SH-SY5Y (cell line): ENCODE data around the gene CD59.

Experiments used
- GATA2 ChIP-seq: IDR thresholded peaks from 2 replicates; pipeline ENCODE4 v1.6.1; 2011; ENCODE audit warnings: mild to moderate bottlenecking, low read depth, low read length
- GATA3 ChIP-seq: IDR thresholded peaks from 2 replicates; pipeline ENCODE4 v1.6.1; 2011; ENCODE audit warnings: low read depth, mild to moderate bottlenecking, low read length, moderate library complexity

Gene CD59, protein sequence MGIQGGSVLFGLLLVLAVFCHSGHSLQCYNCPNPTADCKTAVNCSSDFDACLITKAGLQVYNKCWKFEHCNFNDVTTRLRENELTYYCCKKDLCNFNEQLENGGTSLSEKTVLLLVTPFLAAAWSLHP

DNA sequence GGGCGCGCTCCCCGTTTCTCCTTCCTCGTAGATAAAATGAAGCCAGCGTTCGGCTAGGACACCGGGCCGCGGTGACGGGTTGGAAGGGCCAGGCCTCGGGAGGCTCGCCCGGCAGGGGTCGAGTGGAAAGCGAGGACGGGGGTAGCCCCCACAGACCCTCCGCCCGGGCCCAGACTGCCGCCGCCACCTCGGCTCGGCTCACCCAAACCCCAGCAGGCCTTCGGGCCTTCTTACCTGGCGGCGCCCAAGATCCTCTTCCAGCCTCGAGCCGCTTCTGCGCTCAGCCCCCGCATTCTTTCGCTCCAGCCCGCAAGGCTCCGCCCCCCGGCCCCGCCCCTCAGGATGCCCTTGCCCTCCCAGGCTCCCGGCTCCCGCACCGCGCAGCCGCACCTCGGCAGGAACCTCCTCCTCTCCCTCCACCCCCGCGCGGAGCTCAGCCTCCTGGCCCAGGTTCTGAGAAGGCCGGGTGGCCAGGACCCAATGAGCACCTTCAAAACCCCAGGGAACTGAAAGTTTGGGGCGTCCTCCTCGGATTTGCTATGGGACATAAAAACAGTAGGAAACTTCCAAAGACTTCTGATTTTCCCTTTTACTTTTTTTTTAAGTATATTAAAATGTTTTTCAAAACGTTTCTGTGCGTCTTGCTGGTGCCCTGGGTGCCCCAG is at the start of gene CD59:
Gene CD59, minus strand, starts transcription at position 276 of the 665 bp plus-strand sequence. CDS start 13,978 bp downstream, outside the sequence.
- TF ChIP-seq GATA2 (no peak), GATA3 (no peak)

DNA sequence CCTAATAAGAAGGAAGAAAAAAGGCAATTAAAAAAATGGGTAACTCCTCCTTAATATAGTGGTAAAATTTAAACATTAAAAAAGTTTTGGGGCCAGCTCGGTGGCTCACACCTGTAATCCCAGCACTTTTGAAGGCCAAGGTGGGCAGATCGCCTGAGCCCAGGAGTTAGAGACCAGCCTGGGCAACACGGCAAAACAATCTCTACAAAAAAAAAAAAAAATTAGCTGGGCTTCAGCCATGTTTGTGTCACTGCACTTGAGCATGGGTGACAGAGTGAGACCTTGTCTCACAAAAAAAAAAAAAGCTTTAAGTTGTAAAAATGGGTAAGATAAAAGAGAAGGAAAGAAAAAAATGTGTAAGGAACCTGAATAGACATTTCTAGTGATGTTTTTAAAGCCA is 49.4 kb upstream of the CD59 start:
- TF ChIP-seq GATA2: no peak
- TF ChIP-seq GATA3: no peak

GRCh38 chr11:33779849-33780528 is 43.8 kb upstream of the CD59 start:
- TF ChIP-seq GATA2 (no peak), GATA3 (no peak)

DNA sequence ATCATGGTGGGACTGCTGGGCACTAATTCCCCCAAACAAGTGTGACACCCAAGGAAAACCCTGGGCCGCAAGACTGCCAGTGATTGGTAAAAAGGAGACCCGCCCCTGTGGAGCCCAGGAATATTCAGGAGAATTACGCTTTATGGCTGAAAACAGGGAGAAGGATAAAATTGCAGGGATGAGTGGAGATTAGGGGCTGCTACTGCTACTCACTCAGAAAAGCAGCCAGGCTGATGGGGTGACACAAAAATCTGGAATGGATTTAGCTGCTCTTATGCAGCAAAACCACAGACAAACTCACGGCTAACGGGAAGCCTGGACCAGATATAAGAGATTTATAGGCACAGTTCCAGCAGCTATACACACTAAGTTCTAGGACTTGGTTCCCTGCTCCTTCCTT is 42.5 kb upstream of the CD59 start:
- TF ChIP-seq GATA2: peak; percentile 18; the same call in 1 of the 2 replicates
- no peak for TF ChIP-seq GATA3

- TF ChIP-seq GATA3: no peak
- no peak for TF ChIP-seq GATA2
These were observed 41.7 kb upstream of the CD59 start for GRCh38 chr11:33777906-33778305.

- TF ChIP-seq GATA3: no peak
- TF ChIP-seq GATA2: no peak
These were observed 39.7 kb upstream of the CD59 start for GRCh38 chr11:33775832-33776470.

DNA sequence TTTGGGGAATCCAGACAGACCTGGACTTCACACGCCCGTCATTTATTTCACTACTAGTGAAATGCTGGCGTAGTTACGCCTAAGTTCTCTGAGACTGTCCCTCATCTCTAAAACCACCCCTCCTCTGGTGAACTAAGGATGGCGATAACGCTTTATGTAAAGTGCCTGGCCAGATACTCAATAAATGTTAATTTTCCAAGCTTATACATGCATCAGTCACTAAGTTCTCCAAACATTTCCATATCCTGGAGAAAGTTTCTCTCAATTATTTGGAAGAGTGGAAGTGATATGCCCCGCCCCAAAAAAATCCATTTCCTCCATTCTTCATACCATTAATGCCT is 39.2 kb upstream of the CD59 start:
- TF ChIP-seq GATA3: no peak
- no peak for TF ChIP-seq GATA2

DNA sequence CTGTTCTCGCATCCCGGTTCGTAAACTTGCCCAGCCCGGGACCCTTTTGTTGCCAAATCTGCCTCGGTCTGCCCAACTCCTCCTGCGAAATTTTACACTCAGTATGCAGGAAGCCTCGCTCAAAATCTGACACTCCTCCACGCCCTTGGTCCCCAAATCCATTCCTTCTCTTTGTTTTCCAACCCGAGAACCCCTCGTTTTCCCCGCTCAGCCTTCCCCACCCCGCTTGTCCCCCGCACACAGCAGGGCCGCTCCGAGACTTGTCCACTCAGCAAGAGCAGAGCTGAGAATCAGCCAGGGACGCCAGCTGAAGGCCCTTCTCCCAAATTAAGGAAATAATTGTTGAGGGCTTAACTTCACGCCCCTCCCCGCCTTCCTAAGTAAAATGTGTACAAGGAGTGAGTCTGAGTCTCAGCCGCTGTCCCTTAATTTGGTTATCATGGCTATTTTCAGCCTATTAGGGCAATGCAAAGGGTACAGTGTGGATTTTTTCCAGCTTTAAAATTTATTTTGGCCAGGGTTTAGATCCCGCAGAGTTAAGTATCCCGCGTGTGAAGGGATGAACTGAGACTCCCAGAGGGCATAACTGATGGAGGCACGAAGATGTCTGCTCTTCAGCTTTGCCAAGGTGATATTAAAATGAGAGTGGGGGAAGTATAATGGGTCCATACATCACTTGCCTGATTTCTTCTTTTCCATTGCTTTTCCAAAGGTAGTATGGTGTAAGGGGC is 38.7 kb upstream of the CD59 start:
- TF ChIP-seq GATA2 (no peak), GATA3 (no peak)

GRCh38 chr11:33773987-33774735 is 37.9 kb upstream of the CD59 start, which contains the start of gene FBXO3:
Gene FBXO3, minus strand, starts transcription at chr11:33774520. Its CDS starts 23 bp downstream, at chr11:33774497.
- TF ChIP-seq GATA3 (no peak), GATA2 (no peak)

DNA sequence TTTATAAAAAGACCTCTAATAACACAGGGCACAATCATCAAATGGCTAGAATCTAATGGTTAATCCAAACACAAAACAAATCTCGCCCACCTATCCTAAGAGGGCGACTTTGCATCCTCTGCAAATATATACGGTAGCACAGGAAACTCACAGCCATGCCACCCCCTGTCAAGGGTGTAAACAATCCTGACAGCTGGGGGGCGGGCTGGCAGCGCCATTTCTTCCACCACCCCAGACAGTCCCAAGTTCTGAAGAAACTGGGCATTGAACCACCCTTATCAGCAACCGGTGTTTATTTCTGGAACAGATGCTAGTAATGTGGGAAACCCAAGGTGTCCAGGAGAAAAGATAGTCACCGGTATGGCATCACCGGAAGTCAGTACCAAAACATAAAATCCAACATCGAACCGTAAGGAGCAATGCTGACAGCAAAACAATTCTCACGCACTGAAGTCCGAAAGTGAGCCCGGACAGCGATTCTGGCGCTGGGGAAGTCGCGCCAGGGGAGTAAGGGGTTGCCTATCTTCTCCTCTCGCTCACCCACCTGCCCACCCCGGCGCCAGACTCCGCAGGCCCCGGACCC is 37.3 kb upstream of the CD59 start:
- TF ChIP-seq GATA3 (no peak), GATA2 (no peak)

DNA sequence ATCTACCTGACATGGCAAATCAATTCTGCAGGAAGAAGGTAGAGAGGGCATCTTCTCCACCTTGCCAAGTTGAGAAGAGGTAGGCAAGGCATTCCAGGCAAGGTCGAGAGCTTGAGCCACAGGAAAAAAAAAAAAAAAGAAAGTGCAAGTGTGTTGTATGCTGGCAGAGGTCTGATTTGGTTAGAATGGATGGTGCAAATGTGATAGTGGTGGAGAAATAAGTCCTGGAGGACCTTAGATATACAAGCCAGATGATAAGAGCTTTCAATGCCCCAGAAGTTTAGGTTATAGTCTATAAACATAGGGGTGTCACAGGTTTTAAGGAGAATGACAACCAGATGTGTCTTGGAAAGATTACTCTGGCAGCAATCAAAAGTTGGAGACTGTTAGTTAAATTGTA is 36.6 kb upstream of the CD59 start:
- TF ChIP-seq GATA2 (no peak), GATA3 (no peak)

DNA sequence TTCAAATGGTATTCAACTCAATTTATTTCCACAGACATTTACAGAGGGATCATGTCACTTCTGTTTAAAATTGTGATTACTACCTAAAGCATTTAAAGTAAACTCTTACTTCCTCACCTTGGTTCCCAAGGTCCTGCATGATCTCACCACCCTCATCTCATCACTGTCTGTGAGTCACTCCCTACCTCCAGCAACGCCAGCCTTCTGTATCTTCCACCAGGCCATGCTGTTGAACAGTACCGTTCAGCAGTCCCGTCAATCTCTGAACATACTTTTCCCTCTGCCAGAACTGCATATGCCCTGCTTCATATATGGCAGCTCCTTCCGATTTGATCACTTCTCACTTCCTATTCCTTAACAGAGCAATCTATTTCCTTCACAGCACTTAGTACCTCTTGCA is 36.1 kb upstream of the CD59 start:
- TF ChIP-seq GATA3 (no peak), GATA2 (no peak)

GRCh38 chr11:33770236-33770635 is 34.0 kb upstream of the CD59 start:
- TF ChIP-seq GATA3 (no peak), GATA2 (no peak)
